NCI-H187 (cell line): ENCODE data around the gene SDHAF2.
"Not testable (repeated sequence)": the region's sequence is repeated elsewhere in the genome, so short reads cannot be mapped to it uniquely, and the experiment has no call there.

Experiments used
- DNase-seq, 2 experiments: peaks; one replicate each; lab custom pipeline; 2025; lab: John Stamatoyannopoulos, UW

SDHAF2 gene

DNA sequence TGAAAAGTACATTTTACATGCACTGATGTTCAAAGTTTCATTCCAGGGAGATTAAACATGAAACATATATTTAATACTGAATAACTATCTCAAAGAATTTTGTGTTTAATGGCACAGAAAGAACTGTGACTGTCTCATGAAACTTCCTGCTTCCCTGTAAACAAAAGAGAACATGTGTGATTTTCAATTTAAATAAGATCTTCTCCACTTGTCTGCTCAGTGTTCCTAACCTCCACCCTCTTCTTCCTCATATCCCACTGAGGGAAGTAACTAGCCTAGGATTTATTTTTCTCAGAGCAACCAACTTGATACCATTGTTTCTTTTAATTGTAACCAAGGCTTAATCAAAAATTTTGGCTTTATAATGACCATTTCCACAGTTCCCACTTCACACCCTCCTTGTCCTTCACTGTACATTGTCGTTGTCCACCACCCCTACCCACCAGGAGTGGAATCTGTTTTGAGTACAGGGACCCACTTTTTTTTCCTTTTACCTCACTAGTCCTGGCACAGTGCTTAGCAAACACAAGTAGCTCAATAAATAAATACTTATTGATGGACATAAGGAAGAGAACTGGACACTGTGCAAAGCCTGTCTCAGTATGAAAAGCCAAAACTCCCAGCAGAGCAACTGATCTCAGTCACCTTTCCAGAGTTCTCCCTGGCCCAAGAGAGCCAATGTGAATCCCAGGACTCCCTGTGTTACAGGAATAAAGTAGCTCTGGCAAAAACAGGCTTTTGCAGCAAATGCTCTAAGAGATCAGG lies 4.4 kb upstream of the SDHAF2 start:
- no peak for DNase-seq

DNA sequence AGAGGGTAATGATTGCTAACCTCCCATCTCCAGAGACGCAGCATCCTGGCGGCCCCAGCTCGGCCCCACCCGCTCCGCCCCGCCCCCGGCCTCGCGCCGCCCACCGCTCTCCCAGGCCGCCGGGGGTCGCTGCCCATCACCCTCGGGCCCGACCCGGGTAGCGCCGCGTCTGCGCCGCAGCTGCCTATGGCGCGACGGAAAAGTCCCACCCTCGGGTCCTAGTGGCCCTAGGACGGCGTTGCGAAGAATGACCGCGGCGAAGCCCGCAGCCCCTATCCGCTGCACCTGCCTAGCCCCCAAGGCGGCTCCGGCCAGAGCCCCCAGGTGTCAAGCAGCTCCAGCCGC lies 606 bp upstream of the SDHAF2 start:
- no peak for DNase-seq

DNA sequence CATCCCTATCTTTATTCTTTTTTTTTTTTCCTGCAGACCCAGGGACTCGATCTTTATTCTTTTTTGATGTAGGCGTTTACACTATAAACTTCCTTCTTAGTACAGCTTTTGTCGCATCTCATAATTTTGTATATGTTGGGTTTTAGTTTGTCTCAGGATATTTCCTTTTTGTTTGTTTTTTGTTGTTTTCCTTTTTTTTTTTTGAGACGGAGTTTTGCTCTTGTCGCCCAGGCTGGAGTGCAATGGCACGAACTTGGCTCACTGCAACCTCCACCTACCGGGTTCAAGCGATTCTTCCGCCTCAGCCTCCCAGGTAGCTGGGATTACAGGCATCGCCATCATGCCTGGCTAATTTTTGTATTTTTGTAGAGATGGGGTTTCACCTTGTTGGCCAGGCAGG lies 915 bp downstream of the SDHAF2 start:
- not testable (repeated sequence) for DNase-seq

DNA sequence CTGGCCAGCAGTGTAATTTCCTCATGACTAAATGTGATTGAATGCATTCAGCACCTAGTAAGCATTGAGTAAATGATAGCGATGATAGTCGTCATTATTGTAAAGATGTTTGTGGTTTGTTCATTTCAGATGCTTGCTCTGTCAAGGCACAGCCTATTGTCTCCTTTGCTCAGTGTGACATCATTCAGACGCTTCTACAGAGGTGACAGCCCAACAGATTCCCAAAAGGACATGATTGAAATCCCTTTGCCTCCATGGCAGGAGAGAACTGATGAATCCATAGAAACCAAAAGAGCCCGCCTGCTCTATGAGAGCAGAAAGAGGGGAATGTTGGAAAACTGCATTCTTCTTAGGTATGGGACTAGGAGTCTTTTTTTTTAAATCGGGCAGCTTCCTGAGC lies 7.6 kb downstream of the SDHAF2 start:
- DNase-seq, result no peak

DNA sequence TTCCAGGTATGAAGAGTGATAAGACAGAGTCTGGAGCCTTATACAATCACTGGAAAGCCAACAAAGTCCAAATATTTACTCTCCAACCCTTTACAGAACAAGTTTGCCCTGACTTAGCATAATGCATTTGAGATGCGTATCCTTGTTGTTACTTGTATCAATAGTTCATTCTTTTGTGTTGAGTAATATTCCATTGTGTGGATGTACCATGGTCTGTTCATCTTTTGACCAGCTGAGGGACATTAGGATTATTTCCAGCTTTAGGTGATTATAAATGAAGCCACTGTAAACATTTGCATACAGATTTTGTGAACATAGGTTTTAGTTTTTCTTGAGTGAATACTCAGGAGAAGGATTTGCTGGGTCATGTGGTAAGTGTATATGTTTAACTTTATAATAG lies 9.7 kb downstream of the SDHAF2 start:
- DNase-seq, result no peak

DNA sequence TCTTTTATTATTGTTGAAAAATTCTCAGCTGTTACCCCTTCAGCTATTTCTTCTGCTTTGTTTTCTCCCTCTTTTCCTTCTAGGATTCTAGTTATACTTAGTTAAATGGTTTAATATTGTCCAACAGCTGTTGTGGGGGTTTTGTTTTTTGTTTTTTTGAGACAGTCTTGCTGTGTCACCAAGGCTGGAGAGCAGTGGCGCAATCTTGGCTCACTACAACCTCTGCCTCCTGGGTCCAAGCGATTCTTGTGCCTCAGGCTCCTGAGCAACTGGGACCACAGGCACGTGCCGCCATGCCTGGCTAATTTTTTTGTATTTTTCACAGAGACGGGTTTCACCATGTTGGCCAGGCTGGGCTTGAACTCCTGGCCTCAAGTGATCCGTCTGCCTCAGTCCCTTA lies 12.7 kb downstream of the SDHAF2 start:
- no peak for DNase-seq

DNA sequence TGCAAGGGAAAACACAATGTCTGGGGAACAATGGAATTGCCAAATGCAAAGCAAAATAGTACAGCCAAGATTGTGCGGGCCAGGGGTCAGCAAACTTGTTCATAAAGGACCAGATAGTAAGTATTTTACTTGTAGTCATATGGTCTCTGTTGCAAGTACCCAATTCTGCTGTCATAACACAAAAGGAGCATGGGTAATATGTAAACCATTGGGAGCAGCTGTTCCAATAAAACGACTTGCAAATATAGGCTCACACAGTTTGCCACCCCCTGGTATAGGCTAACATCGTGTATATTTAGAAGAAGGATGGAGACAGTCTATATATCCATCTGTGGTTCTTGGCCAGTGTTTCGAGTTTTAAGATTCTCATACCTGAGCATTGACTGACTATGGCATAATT lies 15.6 kb downstream of the SDHAF2 start:
- no peak for DNase-seq

DNA sequence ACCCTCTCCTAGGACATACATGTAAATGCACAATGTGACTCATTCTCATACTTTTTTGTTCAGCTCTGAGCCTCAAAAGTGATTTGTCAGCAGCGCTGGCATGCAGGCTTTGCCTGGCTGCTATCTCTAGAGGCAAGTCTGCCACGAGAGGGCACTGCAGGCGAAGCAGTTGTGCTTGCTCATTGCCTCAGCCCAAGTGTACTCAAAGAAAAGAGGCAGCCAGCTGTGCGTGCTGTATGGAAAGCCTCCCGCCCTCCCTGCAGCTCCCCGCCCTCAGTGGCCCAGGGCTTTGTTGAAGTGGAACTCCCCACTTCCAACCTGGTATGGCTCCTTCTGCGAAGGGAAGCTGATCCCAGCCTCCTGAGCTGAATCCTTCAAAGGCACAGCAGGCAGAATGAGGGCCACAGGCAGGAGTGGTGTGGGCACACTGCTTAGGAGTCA lies 16.3 kb downstream of the SDHAF2 start:
- DNase-seq, result peak; percentile 68 to 87

DNA sequence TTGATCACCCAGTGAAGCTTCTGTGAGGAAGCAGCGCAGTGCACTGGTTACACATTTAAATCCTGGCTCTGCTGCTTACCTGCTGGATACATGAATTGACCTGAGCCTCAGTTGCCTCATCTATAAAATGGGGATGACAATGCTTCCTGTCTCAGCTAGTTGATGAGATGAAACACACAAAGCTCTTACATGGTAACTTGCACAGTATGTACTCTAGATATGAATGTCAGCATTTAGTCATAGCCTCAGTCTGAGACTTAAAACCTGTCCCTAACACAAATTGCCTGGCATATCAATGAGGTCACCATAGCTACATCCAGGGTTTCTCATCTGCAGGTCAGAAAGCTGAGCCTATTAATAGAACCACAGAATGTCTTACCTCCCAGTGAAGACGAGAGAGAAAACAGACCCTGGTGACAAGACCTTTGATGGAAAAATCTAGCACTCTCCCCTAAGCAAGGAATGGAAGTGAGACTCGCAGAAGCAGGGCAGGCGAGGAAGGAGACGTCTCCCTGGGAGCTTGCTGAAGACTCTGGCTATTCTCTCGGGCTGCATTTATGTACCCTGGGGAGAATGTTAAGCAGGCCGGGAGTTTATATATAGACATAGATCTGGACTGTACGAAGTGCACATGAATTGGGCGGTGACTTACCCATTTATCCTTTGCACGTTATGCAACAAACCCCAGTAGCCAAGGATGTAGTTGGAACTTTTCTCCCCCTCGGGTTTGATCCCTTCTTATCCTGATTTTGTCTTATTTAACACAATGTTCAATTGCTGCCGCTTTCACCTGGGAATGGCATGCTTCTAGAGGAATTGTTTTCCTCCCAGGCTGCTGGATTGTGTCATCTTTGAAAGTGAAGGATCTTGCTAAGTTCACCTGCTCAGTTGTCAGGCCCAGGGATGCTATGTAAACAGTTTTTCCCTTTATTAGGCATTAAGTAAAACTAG lies 18.0 kb downstream of the SDHAF2 start:
- DNase-seq, result no peak

DNA sequence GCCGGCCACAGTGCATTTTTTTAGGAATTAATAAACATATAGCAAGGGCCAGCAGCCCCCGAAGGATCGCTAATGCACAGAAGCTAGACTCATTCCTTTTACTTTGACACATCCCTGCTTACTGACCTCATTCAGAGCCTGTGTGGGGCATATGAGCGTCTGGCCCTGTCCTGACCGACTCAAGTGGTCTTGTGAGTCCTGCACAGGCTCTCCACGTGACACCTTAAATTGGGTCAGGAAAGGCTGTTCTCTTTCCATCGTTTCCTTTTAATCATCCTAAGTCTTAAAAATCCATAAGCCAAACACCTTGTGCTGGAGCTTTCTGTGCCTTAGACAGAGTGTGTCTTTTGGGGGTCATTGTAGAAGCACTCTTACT lies 18.6 kb downstream of the SDHAF2 start:
- no peak for DNase-seq

DNA sequence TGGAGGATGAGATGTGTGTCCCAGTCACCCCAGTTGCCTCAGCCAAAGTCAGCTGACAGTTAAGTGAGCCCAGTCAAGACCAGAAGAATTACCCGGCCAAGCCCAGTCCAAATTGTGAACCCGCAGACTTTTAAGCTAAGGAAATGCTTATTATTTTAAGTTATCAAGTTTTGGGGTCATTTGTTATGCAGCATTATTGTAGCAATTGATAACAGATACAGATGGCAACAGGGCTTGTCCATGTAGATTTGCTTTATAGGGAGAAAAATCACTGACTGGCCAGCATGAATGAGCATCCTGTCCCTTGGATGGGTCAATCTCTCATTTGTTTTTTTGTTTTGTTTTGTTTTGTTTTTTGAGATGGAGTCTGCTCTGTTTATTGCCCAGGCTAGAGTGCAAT lies 22.9 kb downstream of the SDHAF2 start:
- DNase-seq, result no peak

DNA sequence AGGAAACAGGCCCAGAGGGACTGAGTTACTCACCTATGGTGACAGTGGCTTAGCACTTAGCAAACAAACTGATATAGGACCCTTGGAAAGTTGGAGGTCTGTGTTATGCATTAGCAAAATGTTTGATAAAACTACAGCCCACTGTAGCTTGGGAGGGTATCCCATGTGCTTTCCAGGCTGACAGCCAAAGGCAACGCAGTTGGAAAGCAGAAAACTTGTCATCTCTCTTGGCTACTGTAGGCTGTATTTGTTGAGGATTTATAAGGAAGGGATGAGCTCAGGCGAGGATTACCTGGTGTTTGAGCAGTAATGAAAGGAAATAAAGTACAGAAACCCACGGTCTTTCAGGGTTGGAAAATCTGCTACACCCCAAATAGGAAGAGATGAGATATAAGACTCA lies 23.8 kb downstream of the SDHAF2 start:
- DNase-seq, result no peak

DNA sequence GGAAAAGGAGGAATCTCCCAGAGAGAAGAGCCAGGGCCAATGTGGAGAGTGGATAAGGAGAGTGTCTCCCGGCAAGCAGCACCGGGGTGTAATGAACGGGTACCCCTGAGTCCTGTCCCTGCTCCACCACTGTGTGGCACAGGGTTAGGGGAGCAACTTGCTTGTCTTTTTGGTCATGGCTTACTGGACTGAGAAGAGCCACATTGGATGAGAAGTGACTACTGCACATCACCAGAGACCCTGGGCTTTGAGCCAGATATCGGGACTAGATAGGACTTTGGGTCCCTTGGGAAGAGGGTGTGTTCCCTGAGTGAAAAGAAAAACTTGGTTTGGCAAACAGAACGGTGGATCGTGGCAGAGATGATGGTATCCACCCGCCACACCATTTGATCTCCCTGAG lies 24.6 kb downstream of the SDHAF2 start:
- no peak for DNase-seq

DNA sequence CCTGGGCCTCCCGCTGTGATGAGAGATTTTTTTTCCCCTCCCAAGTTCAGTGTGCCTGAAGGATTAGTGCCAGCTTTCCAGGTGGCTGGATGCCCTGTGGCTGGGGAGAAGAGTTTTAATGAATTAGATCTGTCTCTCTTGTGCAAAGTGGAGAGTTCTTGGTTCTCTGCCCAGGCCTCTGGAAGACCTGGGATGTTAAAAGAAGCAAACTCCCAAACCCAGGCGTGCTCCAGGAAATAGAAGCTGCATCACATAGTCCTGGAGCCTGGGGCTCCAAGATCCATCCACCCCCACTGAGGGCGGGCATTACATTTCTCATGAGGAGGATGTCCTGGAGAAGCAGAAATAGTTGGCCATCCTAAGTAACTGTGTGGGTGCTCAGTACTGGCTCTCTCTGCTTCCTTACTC lies 30.6 kb downstream of the SDHAF2 start:
- DNase-seq, result no peak

DNA sequence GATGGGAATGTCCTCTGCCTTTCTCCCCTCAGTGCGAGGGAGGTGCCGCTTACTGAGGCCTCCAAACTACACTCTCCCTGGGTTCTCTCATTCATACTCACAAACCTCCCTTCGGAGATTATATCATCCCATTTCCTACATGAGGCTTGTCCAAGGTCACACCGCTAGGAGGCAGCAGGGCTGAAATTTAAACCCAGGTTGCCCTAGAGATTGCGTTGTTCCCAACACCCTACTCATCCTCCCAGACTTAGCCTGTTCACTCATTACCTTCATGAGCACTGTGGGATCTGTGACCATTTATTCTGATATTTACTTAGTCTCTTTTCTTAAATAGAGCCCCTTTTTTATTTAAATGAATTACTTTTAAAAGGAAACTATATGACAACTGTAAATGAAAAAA lies 31.1 kb downstream of the SDHAF2 start:
- DNase-seq, result no peak

DNA sequence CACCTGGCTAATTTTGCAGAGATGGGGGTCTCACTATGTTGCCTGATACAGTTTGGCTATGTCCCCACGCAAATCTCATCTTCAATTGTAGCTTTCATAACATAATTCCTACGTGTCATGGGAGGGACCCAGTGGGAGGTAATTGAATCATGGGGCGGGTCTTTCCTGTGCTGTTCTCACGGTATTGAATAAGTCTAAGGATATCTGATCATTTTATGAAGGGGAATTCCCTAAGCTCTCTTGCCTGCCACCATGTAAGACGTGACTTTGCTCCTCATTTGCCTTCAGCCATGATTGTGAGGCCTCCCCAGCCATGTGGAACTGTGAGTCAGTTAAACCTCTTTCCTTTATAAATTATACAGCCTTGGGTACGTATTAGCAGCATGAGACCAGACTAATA lies 37.7 kb downstream of the SDHAF2 start:
- DNase-seq, result not testable (repeated sequence)

DNA sequence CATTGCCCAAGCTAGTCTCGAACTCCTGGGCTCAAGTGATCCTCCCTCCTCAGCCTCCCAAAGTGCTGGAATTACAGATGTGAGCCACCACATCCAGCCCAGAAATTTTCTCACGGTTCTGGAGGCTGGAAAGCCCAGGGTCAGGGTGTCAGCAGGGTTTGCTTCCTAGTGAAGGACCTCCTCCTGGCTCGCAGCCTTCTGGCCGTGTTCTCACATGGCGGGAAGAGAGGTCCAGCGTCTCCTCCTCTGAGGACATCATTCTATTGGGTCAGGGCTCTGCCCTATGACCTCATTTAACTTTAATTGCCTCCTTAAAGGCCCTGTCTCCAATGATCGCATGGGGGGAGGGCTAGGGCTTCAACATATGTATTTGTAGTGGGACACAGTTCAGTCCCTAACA lies 38.1 kb downstream of the SDHAF2 start:
- DNase-seq, result no peak

DNA sequence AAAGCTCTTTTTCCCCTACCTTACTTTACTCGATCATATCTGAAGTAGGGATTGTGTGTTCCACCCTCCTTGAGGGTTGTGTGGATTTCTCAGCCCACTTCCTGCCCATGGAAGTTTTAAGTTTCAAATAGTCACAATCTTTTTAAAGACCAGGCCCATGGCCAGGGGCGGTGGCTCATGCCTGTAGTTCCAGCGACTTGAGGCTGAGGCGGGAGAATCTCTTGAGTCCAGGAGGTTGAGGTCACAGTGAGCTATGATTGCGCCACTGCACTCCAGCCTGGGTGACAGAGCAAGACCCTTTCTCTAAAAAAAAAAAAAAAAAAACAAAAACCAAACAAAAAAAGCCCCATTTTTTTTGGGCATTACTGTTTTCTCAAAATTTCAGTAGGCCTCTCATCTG lies 42.4 kb downstream of the SDHAF2 start:
- no peak for DNase-seq

DNA sequence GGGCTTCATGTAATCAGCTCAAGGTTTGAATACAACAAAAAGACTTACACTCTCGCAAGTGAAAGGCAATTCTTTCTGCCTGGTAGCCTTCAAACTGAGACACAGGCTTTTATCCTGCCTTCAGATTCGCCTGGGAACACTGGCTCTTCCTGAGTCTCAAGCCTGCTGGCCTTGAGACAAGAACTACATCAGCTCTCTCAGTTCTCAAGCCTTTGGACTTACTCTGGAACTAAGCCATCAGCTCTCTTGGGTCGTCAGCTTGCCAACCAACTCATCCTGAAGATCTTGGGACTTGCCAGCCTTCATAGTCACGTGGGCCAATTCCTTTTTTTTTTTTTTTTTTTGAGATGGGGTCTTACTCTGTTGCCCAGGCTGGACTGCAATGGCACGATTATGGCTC lies 42.9 kb downstream of the SDHAF2 start:
- no peak for DNase-seq

DNA sequence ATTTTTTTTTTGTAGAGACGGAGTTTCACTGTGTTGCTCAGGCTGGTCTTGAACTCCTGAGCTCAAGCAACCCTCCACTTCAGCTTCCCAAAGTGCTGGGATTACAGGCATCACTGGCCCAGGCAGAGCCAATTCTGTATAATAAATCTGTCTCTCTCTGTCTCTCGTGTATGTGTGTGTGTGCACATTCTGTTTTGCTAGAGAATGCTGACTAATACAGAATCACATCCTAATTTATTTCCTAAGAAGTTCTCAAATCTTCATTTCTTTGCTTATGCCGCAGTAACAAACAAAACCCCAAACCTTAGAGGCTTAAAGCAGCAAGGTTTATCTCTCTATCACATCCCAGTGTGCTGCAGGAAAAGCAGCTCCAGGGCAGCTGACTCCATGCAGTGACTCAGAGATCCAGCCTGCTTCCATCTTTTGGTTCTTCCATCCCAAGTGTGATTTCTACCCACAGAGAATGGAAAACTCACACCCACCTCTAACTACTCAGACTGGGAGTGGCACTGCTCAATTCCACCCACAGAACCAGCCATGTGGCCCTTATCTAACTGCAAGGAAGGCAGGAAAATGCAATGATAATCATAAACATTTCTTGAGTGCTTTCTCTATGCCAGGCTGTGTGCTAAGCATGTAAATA lies 43.6 kb downstream of the SDHAF2 start:
- DNase-seq, result no peak

DNA sequence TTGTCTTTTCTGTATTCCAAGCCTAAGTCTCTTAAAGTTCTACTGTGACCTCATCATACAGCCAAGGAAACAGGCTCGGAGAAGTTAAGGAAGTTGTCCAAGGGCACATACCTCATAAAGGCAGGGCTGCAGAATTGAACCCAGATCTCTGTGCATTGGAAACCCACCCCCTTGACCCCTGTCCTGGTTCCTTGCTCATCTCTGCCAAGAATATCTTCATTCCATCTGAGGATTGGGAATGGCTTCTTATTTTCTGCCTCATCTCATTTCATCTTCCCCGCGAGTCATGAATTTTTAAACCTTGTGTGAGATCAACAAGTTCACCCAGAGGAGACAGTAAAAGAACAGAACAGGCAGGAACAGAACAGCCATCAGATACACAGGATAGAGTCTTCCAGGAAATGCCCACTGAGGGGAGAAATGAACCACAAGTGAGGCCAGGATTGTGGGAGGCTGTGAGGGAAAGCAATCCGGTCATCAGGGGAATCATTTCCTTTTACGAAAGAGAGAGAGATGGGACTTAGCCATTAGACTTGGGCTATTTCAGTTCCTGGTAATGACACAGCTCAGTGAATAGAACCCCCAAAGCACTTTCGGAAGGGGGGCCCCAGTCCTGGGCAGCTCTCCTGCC lies 44.2 kb downstream of the SDHAF2 start:
- DNase-seq, result no peak

DNA sequence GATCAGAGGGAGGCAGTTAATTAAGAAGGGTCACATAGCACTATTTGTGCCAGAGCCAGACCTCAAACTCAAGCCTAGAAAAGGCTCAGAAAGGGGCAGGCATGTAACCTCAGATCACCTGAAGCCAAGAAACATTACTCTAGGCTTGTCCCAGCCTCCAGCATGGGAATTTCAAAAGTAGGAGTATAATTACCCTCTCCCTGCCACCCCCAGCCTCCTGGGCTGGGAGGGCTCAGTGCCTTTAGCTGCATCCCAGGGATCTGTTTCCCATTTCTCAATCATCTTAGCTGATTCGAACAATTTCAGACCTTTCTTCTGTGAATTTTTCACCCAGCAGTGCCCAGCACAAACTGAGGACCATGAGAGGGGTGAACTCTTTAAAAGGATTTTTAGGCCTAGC lies 45.5 kb downstream of the SDHAF2 start:
- no peak for DNase-seq
